NCI-H2107 treated with DMSO at 0.1 percent for 48 hours (cell line): ENCODE measurements around the gene NSD1.
"Not testable (repeated sequence)": the region's sequence is repeated elsewhere in the genome, so short reads cannot be mapped to it uniquely, and the experiment has no call there.

Experiments used
- DNase-seq: peaks from one replicate; lab custom pipeline; 2025; ENCODE audit not compliant: unreplicated experiment; lab: John Stamatoyannopoulos, UW

NSD1 gene

GRCh38 chr5:177123789-177124485 lies 9.6 kb upstream of the NSD1 start:
- DNase-seq, result no peak

- DNase-seq, result no peak
Measured at GRCh38 chr5:177124486-177124991, 9.0 kb upstream of the NSD1 start.

- no peak for DNase-seq
Measured at GRCh38 chr5:177126771-177127170, 6.8 kb upstream of the NSD1 start.

- DNase-seq, result no peak
Measured at GRCh38 chr5:177128551-177128981, 5.0 kb upstream of the NSD1 start.

- DNase-seq, result no peak
Measured at GRCh38 chr5:177130211-177131018, 3.2 kb upstream of the NSD1 start.

- DNase-seq, result no peak
Measured at GRCh38 chr5:177131019-177131320, 2.6 kb upstream of the NSD1 start.

GRCh38 chr5:177131352-177132135 lies 2.0 kb upstream of the NSD1 start:
- DNase-seq, result no peak

- DNase-seq, result no peak
Measured at GRCh38 chr5:177132136-177133095, 1.2 kb upstream of the NSD1 start.

- DNase-seq, result no peak
Measured at GRCh38 chr5:177133853-177134696, 502 bp downstream of the NSD1 start.

- DNase-seq, result no peak
Measured at GRCh38 chr5:177134697-177135225, 1.2 kb downstream of the NSD1 start.

- no peak for DNase-seq
Measured at GRCh38 chr5:177140312-177140711, 6.7 kb downstream of the NSD1 start.

GRCh38 chr5:177141496-177141895 lies 7.9 kb downstream of the NSD1 start:
- no peak for DNase-seq

GRCh38 chr5:177142098-177142611 lies 8.6 kb downstream of the NSD1 start:
- peak; percentile 13 for DNase-seq

- DNase-seq, result no peak
Measured at GRCh38 chr5:177142778-177143177, 9.2 kb downstream of the NSD1 start.

- no peak for DNase-seq
Measured at GRCh38 chr5:177146891-177147638, 13.5 kb downstream of the NSD1 start.

GRCh38 chr5:177150061-177150460 lies 16.5 kb downstream of the NSD1 start:
- not testable (repeated sequence) for DNase-seq

- no peak for DNase-seq
Measured at GRCh38 chr5:177154003-177154643, 20.6 kb downstream of the NSD1 start.

- DNase-seq, result no peak
Measured at GRCh38 chr5:177162379-177162778, 28.8 kb downstream of the NSD1 start.
